Measurements from ENCODE around the gene RBBP5.

Gene RBBP5

GRCh38 chr1:205071801-205072200 is 50.0 kb downstream of the RBBP5 start:
- Histone ChIP-seq H3F3A (ENCODE audit: insufficient read depth, low read length) (no peaks in the 10 kb centered on the region), H3K9ac (ENCODE audit: low read length) (no peak overlapping the region), H3K27ac (ENCODE audit: low read depth, low read length, poor library complexity, severe bottlenecking) (no peak overlapping the region), H3K4me3 (ENCODE audit: low read depth, low read length, poor library complexity, severe bottlenecking) (no peak overlapping the region), H3K9me2 (ENCODE audit: low read depth, low read length) (no peaks in the 10 kb centered on the region), H3K79me2 (ENCODE audit: insufficient read depth, low read length) (no peaks in the 10 kb centered on the region), H2AFZ (ENCODE audit: low read length) (no peak overlapping the region), H3K27me3 (ENCODE audit: insufficient read depth, low read length) (no peaks in the 10 kb centered on the region), H3K36me3 (ENCODE audit: insufficient read depth, low read length) (no peaks in the 10 kb centered on the region), H3K4me2 (ENCODE audit: low read length) (no peak overlapping the region), H4K20me1 (ENCODE audit: insufficient read depth, low read length) (no peaks in the 10 kb centered on the region), H3K9me3 (ENCODE audit: low read length) (no peaks in the 10 kb centered on the region), H3K4me1 (ENCODE audit: insufficient read depth, low read length, severe bottlenecking) (no peaks in the 10 kb centered on the region)
- no peak for TF ChIP-seq CTCF (IDR thresholded peaks at IDR 0.05; ENCODE audit: low read length)
- TF ChIP-seq EZH2 (IDR thresholded peaks at IDR 0.05; ENCODE audit: borderline replicate concordance, low read length): no peak

GRCh38 chr1:205071028-205071409 is 50.8 kb downstream of the RBBP5 start:
- TF ChIP-seq CTCF (IDR thresholded peaks at IDR 0.05; ENCODE audit: low read length): no peak
- no peak for TF ChIP-seq EZH2 (IDR thresholded peaks at IDR 0.05; ENCODE audit: borderline replicate concordance, low read length)
- H3K9me2 ChIP-seq (ENCODE audit: low read depth, low read length): no peaks in the 10 kb centered on the region
- no peak overlapping the region for H3K4me3 ChIP-seq (ENCODE audit: low read depth, low read length, poor library complexity, severe bottlenecking)
- no peaks in the 10 kb centered on the region for H3K4me1 ChIP-seq (ENCODE audit: insufficient read depth, low read length, severe bottlenecking)
- no peaks in the 10 kb centered on the region for H4K20me1 ChIP-seq (ENCODE audit: insufficient read depth, low read length)
- H3K9me3 ChIP-seq (ENCODE audit: low read length): no peaks in the 10 kb centered on the region
- H3K27me3 ChIP-seq (ENCODE audit: insufficient read depth, low read length): no peaks in the 10 kb centered on the region
- H3K9ac ChIP-seq (ENCODE audit: low read length): no peak overlapping the region
- no peak overlapping the region for H3K4me2 ChIP-seq (ENCODE audit: low read length)
- H2AFZ ChIP-seq (ENCODE audit: low read length): no peak overlapping the region
- no peaks in the 10 kb centered on the region for H3F3A ChIP-seq (ENCODE audit: insufficient read depth, low read length)
- no peaks in the 10 kb centered on the region for H3K79me2 ChIP-seq (ENCODE audit: insufficient read depth, low read length)
- no peak overlapping the region for H3K27ac ChIP-seq (ENCODE audit: low read depth, low read length, poor library complexity, severe bottlenecking)
- H3K36me3 ChIP-seq (ENCODE audit: insufficient read depth, low read length): no peaks in the 10 kb centered on the region

- no peaks in the 10 kb centered on the region for H3K9me3 ChIP-seq (ENCODE audit: low read length)
- peaks cover 4% of the 10 kb centered on the region; the same call in 1 of the 2 replicates for H3K27me3 ChIP-seq (ENCODE audit: insufficient read depth, low read length)
- TF ChIP-seq EZH2 (IDR thresholded peaks at IDR 0.05; ENCODE audit: borderline replicate concordance, low read length) (no peak), CTCF (IDR thresholded peaks at IDR 0.05; ENCODE audit: low read length) (no peak)
- H3K36me3 ChIP-seq (ENCODE audit: insufficient read depth, low read length): no peaks in the 10 kb centered on the region
- H3K79me2 ChIP-seq (ENCODE audit: insufficient read depth, low read length): no peaks in the 10 kb centered on the region
- H3F3A ChIP-seq (ENCODE audit: insufficient read depth, low read length): no peaks in the 10 kb centered on the region
- H2AFZ ChIP-seq (ENCODE audit: low read length): no peak overlapping the region
- H3K4me2 ChIP-seq (ENCODE audit: low read length): no peak overlapping the region
- no peak overlapping the region for H3K9ac ChIP-seq (ENCODE audit: low read length)
- no peak overlapping the region for H3K4me3 ChIP-seq (ENCODE audit: low read depth, low read length, poor library complexity, severe bottlenecking)
- no peaks in the 10 kb centered on the region for H3K4me1 ChIP-seq (ENCODE audit: insufficient read depth, low read length, severe bottlenecking)
- H3K9me2 ChIP-seq (ENCODE audit: low read depth, low read length): no peaks in the 10 kb centered on the region
- H3K27ac ChIP-seq (ENCODE audit: low read depth, low read length, poor library complexity, severe bottlenecking): no peak overlapping the region
- no peaks in the 10 kb centered on the region for H4K20me1 ChIP-seq (ENCODE audit: insufficient read depth, low read length)
These were observed 52.2 kb downstream of the RBBP5 start for GRCh38 chr1:205069371-205070125.

Data from OCI-LY1 (cell line).